Hepatocyte (in vitro differentiated cells): ENCODE measurements around the gene PCDHB13. TPM values are rescaled to one million over a fixed set of nuclear protein-coding genes. Genes with fewer than 3 reads are reported as not detected.
"Not testable (repeated sequence)": the region's sequence is repeated elsewhere in the genome, so short reads cannot be mapped to it uniquely, and the experiment has no call there.

Experiments used
- DNase-seq: peaks from one replicate; pipeline ENCODE4 v3.0.0-alpha.2; 2016; ENCODE audit warnings: low spot score
- H2AFZ ChIP-seq: fragments of 200-600 bp; sonication (generic); 2 replicates; pipeline ENCODE4 v1.6.0; 2016; ENCODE audit warnings: antibody characterized with exemption, mild to moderate bottlenecking
- H3K27ac ChIP-seq: fragments of 200-600 bp; sonication (generic); 2 replicates; pipeline ENCODE4 v1.5.1; 2016; ENCODE audit warnings: mild to moderate bottlenecking
- H3K27me3 ChIP-seq: fragments of 200-600 bp; sonication (generic); 2 replicates; pipeline ENCODE4 v1.6.1; 2016
- H3K36me3 ChIP-seq: fragments of 200-600 bp; sonication (generic); replicated peaks from 2 replicates; pipeline ENCODE4 v1.5.1; 2016; ENCODE audit warnings: low read depth; ENCODE audit not compliant: insufficient read depth
- H3K4me1 ChIP-seq: fragments of 200-600 bp; sonication (generic); 2 replicates; pipeline ENCODE4 v1.5.1; 2016; ENCODE audit warnings: mild to moderate bottlenecking, moderate library complexity; ENCODE audit not compliant: insufficient read depth
- H3K4me2 ChIP-seq: fragments of 200-600 bp; sonication (generic); 2 replicates; pipeline ENCODE4 v1.6.0; 2016
- H3K4me3 ChIP-seq: fragments of 200-600 bp; sonication (generic); 2 replicates; pipeline ENCODE4 v1.5.1; 2016; ENCODE audit warnings: mild to moderate bottlenecking
- H3K79me2 ChIP-seq: fragments of 200-600 bp; sonication (generic); 2 replicates; pipeline ENCODE4 v1.6.0; 2017; ENCODE audit warnings: mild to moderate bottlenecking
- H3K9me2 ChIP-seq: fragments of 200-600 bp; sonication (generic); replicated peaks from 2 replicates; pipeline ENCODE4 v1.6.0; 2017; ENCODE audit warnings: mild to moderate bottlenecking; ENCODE audit not compliant: insufficient read depth
- H3K9me3 ChIP-seq: fragments of 200-600 bp; sonication (generic); 2 replicates; pipeline ENCODE4 v1.5.1; 2016; ENCODE audit warnings: low read depth, mild to moderate bottlenecking
- H4K20me1 ChIP-seq: fragments of 200-600 bp; sonication (generic); 2 replicates; pipeline ENCODE4 v1.6.0; 2016; ENCODE audit warnings: mild to moderate bottlenecking; ENCODE audit not compliant: insufficient read depth, poor library complexity, severe bottlenecking
- EZH2 ChIP-seq: fragments of 200-600 bp; sonication (generic); IDR thresholded peaks from 2 replicates; pipeline ENCODE4 v1.6.1; 2016; ENCODE audit warnings: antibody characterized with exemption, mild to moderate bottlenecking, borderline replicate concordance
- EZH2phosphoT487 ChIP-seq: fragments of 200-600 bp; sonication (generic); IDR thresholded peaks from one replicate; pipeline ENCODE4 v1.6.1; 2018; ENCODE audit warnings: antibody characterized with exemption, mild to moderate bottlenecking, low read depth, moderate library complexity; ENCODE audit not compliant: unreplicated experiment, severe bottlenecking
- WGBS: methylation state at CpG from one replicate; pipeline ENCODE4 v1.1.6; 2016; ENCODE audit warnings: low lambda C conversion rate; ENCODE audit errors: missing lambda C conversion rate; 5-methylcytosine and 5-hydroxymethylcytosine counted together
- polyA plus RNA-seq: library from polyadenylated mRNA; unstranded; fragments of >200 nt; fragmentation: Nextera tagmentation; extraction: Ambion mirVana; gene quantifications from 2 replicates; pipeline ENCODE4 v1.2.1, GENCODE V29; 2016
- total RNA-seq: library from RNA; depleted of rRNA; stranded (reverse); fragments of >200 nt; gene quantifications from 2 replicates; pipeline ENCODE4 v1.2.3, GENCODE V29; 2014
- TF ChIP-seq, protein P1 (sequence below): fragments of 200-600 bp; sonication (generic); IDR thresholded peaks from 2 replicates; pipeline ENCODE4 v1.5.1; 2016; ENCODE audit warnings: antibody characterized with exemption, mild to moderate bottlenecking; ENCODE audit not compliant: poor library complexity

Gene PCDHB13
- total and polyA plus RNA-seq, 2 experiments from 2014 or later: 1.1 to 1.9 TPM

GRCh38 chr5:141186897-141187512 lies 26.7 kb upstream of the PCDHB13 start, which contains the start of gene PCDHB9:
Gene PCDHB9 (plus strand): TSS chr5:141187161. CDS start chr5:141187319, 158 bp downstream.
- TF ChIP-seq, protein P1, sequence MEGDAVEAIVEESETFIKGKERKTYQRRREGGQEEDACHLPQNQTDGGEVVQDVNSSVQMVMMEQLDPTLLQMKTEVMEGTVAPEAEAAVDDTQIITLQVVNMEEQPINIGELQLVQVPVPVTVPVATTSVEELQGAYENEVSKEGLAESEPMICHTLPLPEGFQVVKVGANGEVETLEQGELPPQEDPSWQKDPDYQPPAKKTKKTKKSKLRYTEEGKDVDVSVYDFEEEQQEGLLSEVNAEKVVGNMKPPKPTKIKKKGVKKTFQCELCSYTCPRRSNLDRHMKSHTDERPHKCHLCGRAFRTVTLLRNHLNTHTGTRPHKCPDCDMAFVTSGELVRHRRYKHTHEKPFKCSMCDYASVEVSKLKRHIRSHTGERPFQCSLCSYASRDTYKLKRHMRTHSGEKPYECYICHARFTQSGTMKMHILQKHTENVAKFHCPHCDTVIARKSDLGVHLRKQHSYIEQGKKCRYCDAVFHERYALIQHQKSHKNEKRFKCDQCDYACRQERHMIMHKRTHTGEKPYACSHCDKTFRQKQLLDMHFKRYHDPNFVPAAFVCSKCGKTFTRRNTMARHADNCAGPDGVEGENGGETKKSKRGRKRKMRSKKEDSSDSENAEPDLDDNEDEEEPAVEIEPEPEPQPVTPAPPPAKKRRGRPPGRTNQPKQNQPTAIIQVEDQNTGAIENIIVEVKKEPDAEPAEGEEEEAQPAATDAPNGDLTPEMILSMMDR: peak; percentile 28
- TF ChIP-seq EZH2phosphoT487 (no peak), EZH2 (no peak)
- Histone ChIP-seq H3K9me3 (peaks cover 5% of the 10 kb centered on the region), H3K27me3 (no peaks in the 10 kb centered on the region), H3K9me2 (no peaks in the 10 kb centered on the region), H3K4me3 (no peak within 1 kb of the TSS), H3K4me1 (no peaks in the 10 kb centered on the region), H3K36me3 (no peaks in the 10 kb centered on the region), H4K20me1 (no peaks in the 10 kb centered on the region), H3K4me2 (no peak within 1 kb of the TSS), H3K79me2 (no peaks in the 10 kb centered on the region), H2AFZ (no peak within 1 kb of the TSS), H3K27ac (no peak within 1 kb of the TSS)
- 48% methylated on average over 9 of the region's 9 CpGs for WGBS
- peak; percentile 21 for DNase-seq

DNA sequence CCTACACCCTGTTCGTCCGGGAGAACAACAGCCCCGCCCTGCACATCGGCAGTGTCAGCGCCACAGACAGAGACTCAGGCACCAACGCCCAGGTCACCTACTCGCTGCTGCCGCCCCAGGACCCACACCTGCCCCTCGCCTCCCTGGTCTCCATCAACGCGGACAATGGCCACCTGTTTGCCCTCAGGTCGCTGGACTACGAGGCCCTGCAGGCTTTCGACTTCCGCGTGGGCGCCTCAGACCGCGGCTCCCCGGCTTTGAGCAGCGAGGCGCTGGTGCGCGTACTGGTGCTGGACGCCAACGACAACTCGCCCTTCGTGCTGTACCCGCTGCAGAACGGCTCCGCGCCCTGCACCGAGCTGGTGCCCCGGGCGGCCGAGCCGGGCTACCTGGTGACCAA lies 25.0 kb upstream of the PCDHB13 start:
- not testable (repeated sequence) for H3K36me3 ChIP-seq, H3K9me3 ChIP-seq, H3K4me1 ChIP-seq, H3K27ac ChIP-seq, H3K9me2 ChIP-seq, H3K27me3 ChIP-seq, H2AFZ ChIP-seq, H3K4me2 ChIP-seq, H3K79me2 ChIP-seq, H3K4me3 ChIP-seq, DNase-seq, H4K20me1 ChIP-seq
- WGBS: 96% methylated on average over 26 of the region's 37 CpGs

DNA sequence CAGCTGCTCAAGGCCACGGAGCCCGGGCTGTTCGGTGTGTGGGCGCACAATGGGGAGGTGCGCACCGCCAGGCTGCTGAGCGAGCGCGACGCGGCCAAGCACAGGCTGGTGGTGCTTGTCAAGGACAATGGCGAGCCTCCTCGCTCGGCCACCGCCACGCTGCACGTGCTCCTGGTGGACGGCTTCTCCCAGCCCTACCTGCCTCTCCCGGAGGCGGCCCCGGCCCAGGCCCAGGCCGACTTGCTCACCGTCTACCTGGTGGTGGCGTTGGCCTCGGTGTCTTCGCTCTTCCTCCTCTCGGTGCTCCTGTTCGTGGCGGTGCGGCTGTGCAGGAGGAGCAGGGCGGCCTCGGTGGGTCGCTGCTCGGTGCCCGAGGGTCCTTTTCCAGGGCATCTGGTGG lies 24.6 kb upstream of the PCDHB13 start:
- H3K4me2 ChIP-seq, H3K9me3 ChIP-seq, H3K9me2 ChIP-seq, DNase-seq, H2AFZ ChIP-seq, H3K27ac ChIP-seq, H3K4me1 ChIP-seq, H3K36me3 ChIP-seq, H3K79me2 ChIP-seq, H3K27me3 ChIP-seq, H3K4me3 ChIP-seq, H4K20me1 ChIP-seq: not testable (repeated sequence)
- 97% methylated on average over 18 of the region's 35 CpGs for WGBS

- 27% methylated on average over 10 of the region's 10 CpGs for WGBS
- Histone ChIP-seq H3K4me1 (no peaks in the 10 kb centered on the region), H3K9me3 (peaks cover 8% of the 10 kb centered on the region), H2AFZ (no peak within 1 kb of the TSS), H3K9me2 (no peaks in the 10 kb centered on the region), H4K20me1 (no peaks in the 10 kb centered on the region), H3K36me3 (no peaks in the 10 kb centered on the region), H3K4me2 (no peak within 1 kb of the TSS), H3K27me3 (no peaks in the 10 kb centered on the region), H3K79me2 (no peaks in the 10 kb centered on the region), H3K27ac (no peak within 1 kb of the TSS), H3K4me3 (no peak within 1 kb of the TSS)
- DNase-seq: peak; percentile 28
- TF ChIP-seq, protein P1: peak; percentile 41
- no peak for TF ChIP-seq EZH2phosphoT487
Observed at GRCh38 chr5:141192110-141192725, 21.5 kb upstream of the PCDHB13 start, which contains the start of gene PCDHB10. Gene PCDHB10 (plus strand): TSS chr5:141192353. CDS start chr5:141192553, 200 bp downstream.

DNA sequence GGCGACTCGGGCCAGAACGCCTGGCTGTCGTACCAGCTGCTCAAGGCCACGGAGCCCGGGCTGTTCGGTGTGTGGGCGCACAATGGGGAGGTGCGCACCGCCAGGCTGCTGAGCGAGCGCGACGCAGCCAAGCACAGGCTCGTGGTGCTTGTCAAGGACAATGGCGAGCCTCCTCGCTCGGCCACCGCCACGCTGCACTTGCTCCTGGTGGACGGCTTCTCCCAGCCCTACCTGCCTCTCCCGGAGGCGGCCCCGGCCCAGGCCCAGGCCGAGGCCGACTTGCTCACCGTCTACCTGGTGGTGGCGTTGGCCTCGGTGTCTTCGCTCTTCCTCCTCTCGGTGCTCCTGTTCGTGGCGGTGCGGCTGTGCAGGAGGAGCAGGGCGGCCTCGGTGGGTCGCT lies 19.4 kb upstream of the PCDHB13 start:
- H3K27me3 ChIP-seq, H3K4me1 ChIP-seq, H3K9me3 ChIP-seq, H3K27ac ChIP-seq, H3K36me3 ChIP-seq, H3K79me2 ChIP-seq, H3K4me2 ChIP-seq, H3K9me2 ChIP-seq, H4K20me1 ChIP-seq, H3K4me3 ChIP-seq, DNase-seq, H2AFZ ChIP-seq: not testable (repeated sequence)
- WGBS: 100% methylated on average over 4 of the region's 37 CpGs
